Endothelial cell of umbilical vein (primary cell): ENCODE data around the gene MARCHF6. TPM values are rescaled to one million over a fixed set of nuclear protein-coding genes. Genes with fewer than 3 reads are reported as not detected.
"Not testable (repeated sequence)": the region's sequence is repeated elsewhere in the genome, so short reads cannot be mapped to it uniquely, and the experiment has no call there.

Experiments
- BruUV-seq: library from RNA; stranded (reverse); fragments of 400-500 nt; replicated peaks from 2 replicates; lab custom pipeline; 2021; lab: Mats Ljungman, UMichigan
- CTCF ChIA-PET: fragments of 300-600, 350-600 bp; sonication (Branson Sonifier 250); formaldehyde crosslinking; loops from one replicate; lab custom pipeline; 2021; ENCODE audit warnings: antibody characterized with exemption, inconsistent platforms; lab: Charles Lee
- POLR2A ChIA-PET: fragments of 300-600, 350-600 bp; sonication (Branson Sonifier 250); formaldehyde crosslinking; loops from one replicate; lab custom pipeline; 2021; ENCODE audit warnings: antibody characterized with exemption, inconsistent platforms; lab: Charles Lee
- DNase-seq: peaks from one replicate; pipeline ENCODE4 v3.0.0-alpha.2; 2011; ENCODE audit warnings: low read depth, low spot score
- FAIRE-seq: peaks from 2 replicates; lab custom pipeline; 2011; peaks lifted over from hg19 to GRCh38; lab: Jason Lieb, UNC
- H2AFZ ChIP-seq: 2 replicates; pipeline ENCODE4 v1.6.0; 2012; ENCODE audit warnings: low read depth, low read length, control low read depth, inconsistent platforms
- H3K27ac ChIP-seq: 2 replicates; pipeline ENCODE4 v1.5.1; 2011; ENCODE audit warnings: low read depth, mild to moderate bottlenecking, control low read depth, low read length, moderate library complexity; ENCODE audit not compliant: insufficient read depth
- H3K27me3 ChIP-seq, 2 experiments: 2 replicates each; pipeline versions ENCODE4 v1.6.0 to v1.6.1; 2011; ENCODE audit warnings: low read length in 2 of 2, mixed read lengths in 1 of 2; ENCODE audit not compliant: control insufficient read depth in 2 of 2, insufficient read depth in 2 of 2
- H3K36me3 ChIP-seq, 2 experiments: 2 replicates in 1 of 2; 3 replicates in 1 of 2; pipeline ENCODE4 v1.5.1; 2011; ENCODE audit warnings: low read length in 2 of 2, mild to moderate bottlenecking in 1 of 2, moderate library complexity in 1 of 2; ENCODE audit not compliant: control insufficient read depth in 2 of 2, insufficient read depth in 2 of 2; ENCODE audit errors: extremely low read depth in 1 of 2
- H3K4me1 ChIP-seq: 3 replicates; pipeline ENCODE4 v1.5.1; 2011; ENCODE audit warnings: mild to moderate bottlenecking, low read length; ENCODE audit not compliant: control insufficient read depth, insufficient read depth; ENCODE audit errors: extremely low read depth
- H3K4me2 ChIP-seq: 2 replicates; pipeline ENCODE4 v1.6.1; 2011; ENCODE audit warnings: low read length, control low read depth, mixed read lengths; ENCODE audit not compliant: insufficient read depth
- H3K4me3 ChIP-seq, 3 experiments: fragments of 200-600 bp in 1 of 3; sonication (generic), shearing (Covaris generic) in 1 of 3; replicated peaks in 1 of 3; 2 replicates each; pipeline ENCODE4 v1.5.1; 2011 to 2016; ENCODE audit warnings: control low read depth in 3 of 3, low read length in 3 of 3, mild to moderate bottlenecking in 2 of 3, inconsistent platforms in 1 of 3, low read depth in 1 of 3, moderate library complexity in 1 of 3; ENCODE audit not compliant: insufficient read depth in 1 of 3
- H3K79me2 ChIP-seq: 2 replicates; pipeline ENCODE4 v1.6.0; 2012; ENCODE audit warnings: low read length, inconsistent platforms; ENCODE audit not compliant: control insufficient read depth, insufficient read depth
- H3K9ac ChIP-seq: replicated peaks from 2 replicates; pipeline ENCODE3; 2011; ENCODE audit warnings: low read length, control low read depth; ENCODE audit not compliant: insufficient read depth; ENCODE audit errors: extremely low read depth
- H3K9me1 ChIP-seq: replicated peaks from 3 replicates; pipeline ENCODE4 v1.6.0; 2011; ENCODE audit warnings: mild to moderate bottlenecking, low read length; ENCODE audit not compliant: control insufficient read depth, insufficient read depth; ENCODE audit errors: extremely low read depth
- H3K9me3 ChIP-seq: replicated peaks from 2 replicates; pipeline ENCODE4 v1.5.1; 2012; ENCODE audit warnings: low read length, inconsistent platforms; ENCODE audit not compliant: control insufficient read depth, insufficient read depth
- H4K20me1 ChIP-seq: replicated peaks from 2 replicates; pipeline ENCODE3; 2011; ENCODE audit warnings: mild to moderate bottlenecking, low read length; ENCODE audit not compliant: control insufficient read depth, insufficient read depth; ENCODE audit errors: extremely low read depth
- CTCF ChIP-seq, 2 donors: IDR thresholded peaks; 1 replicate in 1 of 2; 2 replicates in 1 of 2; pipeline ENCODE4 v1.5.1; 2011; ENCODE audit warnings: low read length in 2 of 2, mild to moderate bottlenecking in 2 of 2, moderate library complexity in 2 of 2, control low read depth in 1 of 2, inconsistent platforms in 1 of 2, low read depth in 1 of 2; ENCODE audit not compliant: insufficient read depth in 1 of 2; ENCODE audit errors: extremely low read depth in 1 of 2
- EZH2 ChIP-seq: IDR thresholded peaks from 2 replicates; pipeline ENCODE4 v1.6.1; 2012; ENCODE audit warnings: borderline replicate concordance, low read depth, mild to moderate bottlenecking, moderate library complexity, low read length, inconsistent platforms; ENCODE audit not compliant: severe bottlenecking
- FOS ChIP-seq: IDR thresholded peaks from 2 replicates; pipeline ENCODE4 v1.6.1; 2011; ENCODE audit warnings: mild to moderate bottlenecking, low read length, moderate library complexity, borderline replicate concordance; ENCODE audit not compliant: insufficient read depth
- GATA2 ChIP-seq: IDR thresholded peaks from 2 replicates; pipeline ENCODE4 v1.7.0; 2011; ENCODE audit warnings: low read depth, mild to moderate bottlenecking, moderate library complexity, mixed read lengths, low read length; ENCODE audit not compliant: insufficient read length, insufficient read depth
- JUN ChIP-seq: IDR thresholded peaks from 2 replicates; pipeline ENCODE4 v1.6.1; 2011; ENCODE audit warnings: borderline replicate concordance, low read depth; ENCODE audit not compliant: insufficient read length, insufficient read depth
- MAX ChIP-seq: IDR thresholded peaks from 2 replicates; pipeline ENCODE4 v1.6.1; 2011; ENCODE audit not compliant: insufficient read depth, insufficient read length
- MYC ChIP-seq: IDR thresholded peaks from one replicate; pipeline ENCODE4 v1.6.1; 2011; ENCODE audit warnings: mild to moderate bottlenecking, low read depth, low read length
- POLR2A ChIP-seq: IDR thresholded peaks from 2 replicates; pipeline ENCODE4 v1.6.1; 2012; ENCODE audit warnings: low read depth, mild to moderate bottlenecking, control low read depth, low read length
- POLR2AphosphoS5 ChIP-seq: IDR thresholded peaks from 2 replicates; pipeline ENCODE4 v1.6.1; 2012; ENCODE audit warnings: low read depth, mild to moderate bottlenecking, control low read depth, low read length, moderate library complexity; ENCODE audit not compliant: insufficient read depth
- dilution Hi-C: fragments of 300-500 bp; cut with MboI; formaldehyde crosslinking; loops from one replicate; pipeline ENCODE4 v1.15.0; 2019; ENCODE audit warnings: low sequenced_read_pairs; ENCODE audit not compliant: extremely low pct_ligation_motif_present
- intact Hi-C: fragments of 100-400 bp; cut with micrococcal nuclease; formaldehyde crosslinking; loops from one replicate; pipeline ENCODE4 v1.10.0; 2022
- polyA plus RNA-seq, 4 experiments: library from polyadenylated mRNA; depleted of rRNA in 3 of 4; stranded (reverse) in 3 of 4; unstranded in 1 of 4; fragments of >200 nt; gene quantifications; 2 replicates each; pipeline versions ENCODE4 v1.2.1 to v1.2.3, GENCODE V29; 2011 to 2012; ENCODE audit warnings: missing spikeins in 1 of 4
- total RNA-seq: library from RNA; stranded (reverse); gene quantifications from 2 replicates; pipeline ENCODE4 v1.2.3, GENCODE V29; 2021

The MARCHF6 gene
- total and polyA plus RNA-seq, 2 donors (not counting 3 experiments of a cell fraction or from before 2014, with no cell fraction given): 108 to 112 TPM

GRCh38 chr5:10344461-10345106 is 8.9 kb upstream of the MARCHF6 start:
- H4K20me1 ChIP-seq, dilution Hi-C loops, H3K9ac ChIP-seq, H3K4me1 ChIP-seq, CTCF ChIA-PET, H3K9me1 ChIP-seq, H3K79me2 ChIP-seq, H2AFZ ChIP-seq, BruUV-seq, H3K4me2 ChIP-seq, H3K27ac ChIP-seq, intact Hi-C loops, H3K36me3 ChIP-seq, H3K27me3 ChIP-seq, H3K4me3 ChIP-seq, DNase-seq, H3K9me3 ChIP-seq: not testable (repeated sequence)
- POLR2A ChIA-PET: interaction anchor here (1.4 kb wide), 1 partner anchor 9 kb away, joined by 3 read pairs; the partner anchor contains the start of gene MARCHF6
- peak; percentile 26 for FAIRE-seq

- CTCF ChIA-PET: interaction anchor here (0.6 to 1.4 kb wide), 2 partner anchors 16 to 22 kb away, joined by 3 read pairs; no protein-coding TSS in a partner anchor
- no peak for FAIRE-seq
- POLR2A ChIA-PET: no interaction called here
These were observed 5.2 kb upstream of the MARCHF6 start for GRCh38 chr5:10348258-10348657.

More at GRCh38 chr5:10348258-10348657, 5.2 kb upstream of the MARCHF6 start:
- Histone ChIP-seq H3K9ac (no peak overlapping the region), H3K27ac (no peak overlapping the region), H3K27me3 (no peaks in the 10 kb centered on the region), H3K4me2 (no peak overlapping the region), H3K9me3 (no peaks in the 10 kb centered on the region), H4K20me1 (no peaks in the 10 kb centered on the region), H2AFZ (no peak overlapping the region), H3K79me2 (no peaks in the 10 kb centered on the region), H3K9me1 (no peaks in the 10 kb centered on the region), H3K4me3 (no peak overlapping the region), H3K36me3 (no peaks in the 10 kb centered on the region), H3K4me1 (peaks cover 7% of the 10 kb centered on the region)
- DNase-seq: no peak
- intact Hi-C loops: no loop called here
- no TSS peak for BruUV-seq
- dilution Hi-C loops: no loop called here
- TF ChIP-seq GATA2 (no peak), POLR2A (no peak), POLR2AphosphoS5 (no peak), MAX (no peak), EZH2 (no peak), MYC (no peak), CTCF (IDR thresholded peaks at IDR 0.05; ENCODE audit: extremely low read depth in 1 of 2, insufficient read depth in 1 of 2, low read depth in 1 of 2, low read length in 2 of 2) (no peak), JUN (no peak), FOS (no peak)
